Measurements from ENCODE around the gene FLRT1.

DNA sequence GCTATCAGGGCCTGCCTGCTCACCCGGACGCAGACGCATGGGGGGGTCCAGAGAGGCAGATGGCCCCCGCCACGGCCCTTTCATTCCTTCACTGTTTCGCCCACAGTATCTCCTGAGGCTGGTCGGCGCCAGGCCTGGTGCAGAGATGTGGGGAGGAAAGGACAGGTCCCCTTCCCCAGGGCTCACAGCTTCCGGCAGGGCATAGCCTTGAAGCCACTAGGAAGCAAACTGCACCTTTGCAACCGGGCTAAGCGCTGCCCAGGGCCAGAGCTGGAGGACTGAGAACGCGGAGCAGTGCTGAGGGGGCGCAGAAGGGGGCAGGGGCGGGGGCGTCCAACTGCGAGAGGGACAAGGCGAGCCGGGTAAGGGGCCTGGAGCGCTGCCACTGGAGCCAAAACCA is 20.2 kb upstream of the FLRT1 start:
- no peak for TF ChIP-seq CTCF (conservative IDR thresholded peaks at IDR 0.05)
- no peak for TF ChIP-seq EZH2 (IDR thresholded peaks at IDR 0.05; ENCODE audit: low read depth)
